ENCODE measurements around the gene CBX5.

CBX5 gene

DNA sequence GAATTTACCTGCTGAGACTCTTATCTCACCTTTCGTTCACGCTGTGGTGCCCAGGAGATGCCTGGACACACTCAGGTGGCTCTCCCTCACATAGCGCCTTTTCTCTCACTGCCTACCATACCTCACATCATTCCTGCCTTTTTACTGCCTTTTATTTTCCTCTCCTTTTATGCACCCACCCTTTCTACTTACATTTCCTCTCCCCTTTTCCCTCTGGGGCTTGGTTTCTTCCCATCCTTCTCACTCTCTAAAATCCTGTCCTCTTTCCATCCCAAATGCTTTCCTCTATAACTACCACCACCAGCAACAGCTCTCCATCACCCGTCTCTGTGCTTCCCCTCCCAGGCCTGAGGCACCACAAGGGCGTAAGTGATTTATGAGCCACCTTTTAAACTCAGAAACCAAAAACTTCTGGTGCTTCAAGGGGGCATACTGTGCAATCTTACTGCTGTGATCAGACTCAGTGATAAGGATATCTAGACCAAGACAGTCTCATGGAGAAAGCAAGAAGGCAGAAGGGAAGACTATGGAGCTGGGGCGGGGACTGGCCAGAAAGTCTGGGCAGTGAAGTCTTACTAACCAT is 58.4 kb downstream of the CBX5 start:
- FAIRE-seq = no peak

DNA sequence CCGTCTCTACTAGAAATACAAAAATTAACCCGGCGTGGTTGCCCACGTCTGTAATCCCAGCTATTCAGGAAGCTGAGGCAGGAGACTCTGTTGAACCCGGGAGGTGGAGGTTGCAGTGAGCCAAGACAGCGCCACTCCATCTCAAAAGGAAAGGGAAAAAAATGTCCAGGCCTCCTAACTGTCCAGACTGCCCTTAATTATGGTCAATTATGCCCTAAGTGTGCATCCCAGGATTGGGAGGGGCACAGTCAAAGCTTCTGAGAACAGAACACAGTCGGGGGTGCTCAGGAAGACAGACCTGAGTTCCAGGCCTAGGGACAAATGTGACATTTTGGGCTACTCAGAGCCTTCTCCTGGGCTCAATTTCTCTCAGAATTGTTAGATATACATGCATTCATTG is 59.4 kb downstream of the CBX5 start:
- FAIRE-seq = no peak

- peak; percentile 88 for FAIRE-seq
These were observed 59.8 kb downstream of the CBX5 start for GRCh38 chr12:54220092-54220557.

GRCh38 chr12:54217774-54218241 is 62.1 kb downstream of the CBX5 start:
- no peak for FAIRE-seq

DNA sequence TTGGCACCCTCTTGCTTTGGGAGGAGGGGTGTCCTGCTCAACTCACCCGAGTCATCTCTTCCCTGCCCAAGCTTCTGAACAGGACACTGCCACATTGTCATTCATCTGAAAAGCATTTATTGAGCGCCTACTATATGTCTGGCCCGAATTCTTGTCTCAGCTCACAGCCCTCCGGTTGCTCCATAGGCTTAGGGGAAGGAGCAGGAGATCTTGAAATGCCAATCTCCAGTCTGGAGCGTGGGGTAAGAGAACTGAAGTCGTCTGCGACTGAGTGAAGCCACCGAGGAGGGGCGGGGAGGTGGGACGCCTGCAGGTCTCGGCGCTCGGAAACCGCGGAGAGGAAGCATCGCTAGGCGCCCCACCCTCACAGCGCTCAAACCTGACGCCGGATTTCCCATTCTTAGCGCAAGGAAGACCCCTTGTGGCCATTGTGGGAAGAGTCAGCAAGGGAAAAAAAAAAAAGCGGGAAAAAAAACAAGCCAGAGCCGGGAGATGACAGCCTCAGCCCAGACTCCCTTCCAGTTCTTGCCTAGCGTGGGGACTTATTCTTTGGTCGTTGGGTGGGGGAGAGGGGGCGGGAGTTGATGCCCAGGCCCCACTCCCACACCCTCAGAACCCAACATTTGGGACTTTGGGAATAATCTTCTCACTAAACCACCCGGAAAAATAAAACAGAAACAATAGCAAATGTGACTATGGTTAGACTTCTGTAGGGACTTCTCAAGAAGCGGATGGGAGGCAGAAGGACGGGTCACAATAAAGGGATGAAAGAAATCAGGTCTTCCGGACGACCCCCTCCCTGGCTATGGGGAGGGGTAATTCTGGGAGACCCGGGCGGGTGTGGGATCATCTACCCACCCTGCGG is 62.9 kb downstream of the CBX5 start:
- peak; percentile 71 for FAIRE-seq

GRCh38 chr12:54215989-54216796 is 63.7 kb downstream of the CBX5 start:
- no peak for FAIRE-seq

DNA sequence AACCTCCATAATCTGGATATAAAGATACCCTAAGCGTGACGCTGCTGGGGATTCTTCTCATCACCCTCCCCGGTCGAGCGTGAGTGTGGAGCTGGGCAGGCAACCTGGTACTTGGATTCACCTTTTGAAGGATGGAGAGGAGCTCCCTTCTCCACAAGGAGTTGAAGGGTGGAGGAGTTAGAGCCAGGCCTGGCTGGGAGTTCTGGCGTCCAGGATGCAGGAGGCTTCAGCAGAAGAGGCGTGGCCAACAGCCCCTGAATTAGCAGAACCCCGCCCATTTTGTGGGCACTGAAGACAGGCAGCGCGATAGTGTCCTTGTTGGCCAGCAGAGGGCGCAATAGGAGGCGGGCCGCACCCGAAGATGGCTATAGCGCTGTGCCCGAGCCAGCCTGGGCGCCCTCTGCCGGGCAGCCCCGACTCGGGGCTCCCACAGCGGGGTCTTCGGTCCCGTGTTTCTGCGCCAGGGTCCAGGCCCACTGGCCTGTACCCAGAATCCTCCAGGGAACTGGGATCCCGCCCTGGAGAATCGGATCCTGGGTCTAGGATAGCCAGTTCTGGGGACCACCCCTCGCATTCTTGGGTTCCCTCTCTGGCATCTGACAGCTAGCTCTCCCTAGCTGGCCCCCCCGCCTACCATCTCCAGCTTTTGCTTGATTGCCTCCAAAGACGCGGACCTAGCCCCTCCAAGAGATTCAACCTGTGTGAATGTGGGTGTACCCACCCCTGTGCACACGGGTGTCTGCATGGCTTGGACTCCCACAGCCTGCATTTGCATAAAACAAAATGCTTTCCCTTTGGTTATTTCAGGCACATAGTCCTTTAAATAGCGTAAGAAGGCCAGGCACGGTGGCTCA is 65.1 kb downstream of the CBX5 start:
- FAIRE-seq = peak; percentile 42

DNA sequence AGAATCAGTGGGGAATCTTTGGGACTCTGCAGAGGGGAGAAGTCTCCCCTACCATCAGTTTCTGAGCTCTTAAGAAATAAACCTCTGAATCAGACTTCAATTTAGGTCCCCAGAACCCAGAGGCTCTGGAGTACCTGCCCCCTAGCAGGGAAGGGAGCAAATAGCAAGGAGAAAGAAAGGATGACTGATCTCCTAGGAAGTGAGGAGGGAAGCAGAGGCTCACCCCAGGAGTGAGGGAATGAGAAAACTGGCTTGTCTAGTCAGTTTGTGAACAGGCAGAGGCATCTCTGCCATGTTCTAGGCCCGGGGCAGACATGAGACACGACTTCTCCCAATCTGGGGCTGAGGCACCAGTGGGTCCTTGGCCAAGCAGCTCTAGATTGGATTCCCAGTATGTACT is 66.8 kb downstream of the CBX5 start:
- FAIRE-seq = no peak

- no peak for FAIRE-seq
These were observed 68.0 kb downstream of the CBX5 start for GRCh38 chr12:54211920-54212319.

DNA sequence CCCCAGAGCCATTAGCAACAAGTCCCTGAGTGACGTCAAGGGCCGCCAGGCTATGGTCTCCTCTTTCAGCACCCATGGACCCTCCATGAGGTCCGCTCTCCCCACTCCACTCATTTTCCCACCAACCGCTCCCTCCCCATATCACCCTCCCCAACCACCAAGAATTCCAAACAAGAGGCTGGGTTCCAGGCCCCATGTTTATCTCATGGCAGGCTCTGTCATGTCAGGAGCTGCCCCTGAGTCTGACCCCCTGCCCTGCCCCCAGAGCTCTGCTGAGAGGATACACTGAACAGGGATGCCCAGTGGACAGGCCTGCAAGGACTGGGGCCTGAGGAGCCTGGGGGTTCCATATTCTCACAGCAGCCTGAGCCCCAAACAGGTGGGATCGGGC is 69.5 kb downstream of the CBX5 start:
- FAIRE-seq = no peak

GRCh38 chr12:54208591-54208990 is 71.3 kb downstream of the CBX5 start:
- FAIRE-seq = no peak

DNA sequence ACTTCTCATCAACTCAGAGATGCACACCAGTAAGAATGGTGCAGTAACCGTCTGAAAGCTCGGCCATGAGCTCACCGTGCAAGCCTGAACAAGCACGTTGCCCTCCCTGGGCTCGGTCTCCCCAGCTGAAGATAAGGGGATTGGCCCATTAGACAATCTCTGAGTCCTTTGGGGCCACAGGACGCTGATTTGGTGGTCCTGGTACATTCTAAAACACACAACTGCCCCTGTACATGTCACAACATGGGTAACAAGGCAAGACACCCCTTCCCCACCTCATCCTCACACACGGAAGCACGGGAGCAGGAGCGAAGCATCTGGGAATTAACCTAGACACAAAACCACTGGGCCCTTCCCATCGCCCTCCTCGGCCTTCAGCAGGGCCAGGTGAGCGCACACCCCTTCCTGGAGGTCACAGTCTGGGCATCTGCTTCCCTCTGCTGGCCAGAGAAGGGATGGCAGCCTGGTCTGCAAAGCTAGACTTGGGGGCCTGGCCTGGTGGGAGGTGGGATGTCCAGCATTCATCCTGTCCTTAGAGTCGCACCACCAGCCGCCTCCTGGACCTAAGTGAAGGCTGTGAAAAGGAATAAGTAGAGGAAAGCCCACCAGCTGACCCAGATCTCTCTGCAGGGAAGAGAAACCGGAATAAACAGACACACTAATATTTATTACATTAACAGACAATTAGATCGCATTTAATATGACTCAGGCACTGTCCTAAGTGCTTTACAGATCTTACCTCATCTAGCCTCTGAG is 72.2 kb downstream of the CBX5 start:
- peak; percentile 31 for FAIRE-seq

DNA sequence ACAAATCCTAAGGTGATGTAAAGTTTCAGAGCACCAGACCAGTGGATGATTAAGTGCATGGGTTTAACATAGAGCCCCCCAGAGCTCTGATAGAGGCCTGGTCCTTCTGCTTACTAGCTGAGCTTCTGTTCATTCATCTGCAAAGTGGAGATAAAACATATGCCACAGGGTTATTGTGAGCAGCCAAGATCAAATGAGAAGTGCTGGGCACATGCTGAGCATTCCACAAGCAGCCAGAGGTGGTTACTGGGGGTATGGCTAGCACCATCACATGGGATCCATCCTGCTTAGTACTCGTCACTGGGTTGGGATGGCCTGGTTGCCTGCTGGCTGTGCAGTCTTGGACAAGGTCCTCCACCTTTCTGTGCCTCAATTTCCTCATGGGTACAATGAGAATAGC is 73.1 kb downstream of the CBX5 start:
- FAIRE-seq = no peak

- no peak for FAIRE-seq
These were observed 75.6 kb downstream of the CBX5 start for GRCh38 chr12:54204316-54204715.

- FAIRE-seq = peak; percentile 60
These were observed 78.7 kb downstream of the CBX5 start for GRCh38 chr12:54201001-54201794.

- no peak for FAIRE-seq
These were observed 79.5 kb downstream of the CBX5 start for GRCh38 chr12:54200412-54200811.

DNA sequence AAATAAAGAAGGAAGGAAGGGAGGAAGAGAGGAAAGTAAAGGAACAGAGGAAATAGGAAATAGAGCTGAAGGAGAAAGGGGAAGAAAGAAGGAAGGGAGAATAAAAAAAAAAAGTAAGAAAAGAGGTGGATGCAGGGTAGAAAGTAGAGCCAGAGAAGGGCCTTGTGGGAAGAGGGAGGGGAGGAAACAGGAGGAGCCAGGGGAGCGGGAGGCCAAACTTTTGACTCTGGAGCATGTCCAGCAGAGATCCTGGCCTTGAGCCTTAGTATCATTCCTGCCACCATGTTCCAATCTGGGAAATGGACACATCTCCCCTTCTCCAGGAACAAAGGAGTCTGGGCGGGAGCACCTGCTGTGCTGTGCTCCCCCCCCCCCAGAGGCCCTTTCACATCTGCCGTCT is 80.0 kb downstream of the CBX5 start:
- no peak for FAIRE-seq

GRCh38 chr12:54199034-54199433 is 80.9 kb downstream of the CBX5 start:
- FAIRE-seq = no peak

- no peak for FAIRE-seq
These were observed 82.5 kb downstream of the CBX5 start for GRCh38 chr12:54197431-54197909.

GRCh38 chr12:54197010-54197409 is 82.9 kb downstream of the CBX5 start:
- FAIRE-seq = no peak

- no peak for FAIRE-seq
These were observed 83.5 kb downstream of the CBX5 start for GRCh38 chr12:54196396-54196795.
